NCI-H460 (cell line): ENCODE results near the gene ZNF502. TPM values are rescaled to one million over a fixed set of nuclear protein-coding genes. Genes with fewer than 3 reads are reported as not detected.

Source experiments
- DNase-seq: peaks from one replicate; pipeline ENCODE4 v3.0.0-alpha.2; 2016; ENCODE audit warnings: low read depth; ENCODE audit errors: extremely low read depth
- total RNA-seq: library from RNA; depleted of rRNA; stranded (reverse); fragments of >200 nt; shearing (Covaris generic); gene quantifications from 2 replicates; pipeline ENCODE4 v1.2.3, GENCODE V29; 2014; rRNA removed

ZNF502 gene
- total RNA-seq, 1 experiment from 2014 or later, result not detected

DNA sequence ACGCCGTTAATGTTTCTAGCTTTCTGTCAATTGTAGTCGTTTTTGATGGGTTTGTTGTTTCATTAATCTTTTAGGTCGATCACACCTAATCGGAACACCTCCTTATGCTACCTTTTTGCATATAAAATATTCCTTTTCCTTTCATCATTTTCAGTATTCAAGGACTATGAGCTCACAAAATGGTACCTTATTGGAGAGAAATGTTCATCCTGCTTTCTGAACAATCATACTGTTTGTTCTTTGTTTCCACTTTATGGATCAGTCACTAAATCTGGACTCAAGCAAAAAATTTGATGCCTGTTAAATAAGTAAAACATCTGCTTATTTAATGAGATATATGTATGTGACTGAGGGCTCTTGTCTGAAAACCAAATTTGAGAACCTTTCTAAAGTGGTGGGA, 50.2 kb downstream of the ZNF502 start:
- no peak for DNase-seq

DNA sequence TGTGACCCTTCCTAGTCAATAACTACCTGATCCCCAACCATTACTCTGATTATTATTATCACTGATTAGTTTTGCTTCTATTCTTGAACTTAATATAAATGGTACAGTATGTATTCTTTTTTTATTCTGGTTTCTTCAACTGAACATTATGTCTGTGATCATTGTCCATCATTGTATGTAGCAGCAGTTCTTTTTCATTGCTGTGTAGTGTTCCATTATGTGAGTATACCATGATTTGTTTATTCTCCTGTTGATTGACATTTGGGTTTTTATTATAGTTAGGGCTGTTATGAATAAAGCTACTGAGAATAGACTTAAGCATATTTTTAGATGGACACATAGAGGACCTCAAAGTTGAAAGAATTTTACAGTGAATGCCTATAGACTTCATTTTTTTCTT, 51.8 kb downstream of the ZNF502 start:
- no peak for DNase-seq

DNA sequence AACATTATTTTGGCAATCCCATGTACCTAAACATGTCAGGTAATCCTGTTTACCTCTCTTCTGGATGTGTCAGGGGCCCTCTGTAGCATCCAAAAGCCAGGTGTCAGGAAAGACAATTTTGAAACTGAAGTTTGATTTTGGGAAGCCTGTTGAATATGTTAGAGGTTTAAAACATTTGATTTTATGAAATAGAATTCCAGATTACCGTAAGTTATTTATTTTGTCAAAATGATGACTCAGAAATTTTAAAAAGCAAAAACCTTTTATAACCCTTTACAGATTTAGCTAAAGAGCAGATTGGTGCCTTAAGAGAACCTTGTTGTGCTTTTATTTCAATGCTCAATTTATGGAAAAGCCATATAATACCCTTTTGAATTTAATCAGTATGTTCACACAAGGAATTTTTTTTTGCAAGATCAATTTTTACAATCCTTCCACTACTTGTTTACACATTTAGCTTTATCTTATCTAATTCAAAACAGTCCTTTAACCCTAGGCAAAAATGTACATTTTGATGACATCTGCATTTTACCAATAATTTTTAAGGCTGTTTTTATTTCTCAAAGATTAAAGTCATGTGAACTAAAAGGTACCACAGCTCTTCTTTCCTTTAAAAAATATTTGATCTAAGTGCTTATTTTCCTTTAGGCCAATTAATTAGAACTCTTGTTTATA, 59.1 kb downstream of the ZNF502 start:
- no peak for DNase-seq

DNA sequence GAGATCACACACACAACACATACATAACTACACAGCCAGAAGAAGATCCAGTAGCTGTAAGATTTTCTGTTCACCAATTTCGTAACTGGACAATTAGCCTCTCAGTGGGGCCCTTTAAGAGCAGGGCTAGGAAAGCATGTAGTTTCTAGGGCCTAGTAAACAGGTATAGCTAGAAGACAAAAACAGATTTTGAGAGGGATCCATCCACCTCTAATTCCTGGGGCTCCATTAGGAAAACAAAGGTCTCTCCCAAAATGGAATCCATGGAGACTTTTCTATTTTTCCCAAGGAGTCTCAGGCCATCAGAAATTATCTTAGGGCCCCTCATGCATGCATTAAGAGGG, 59.6 kb downstream of the ZNF502 start:
- DNase-seq, result no peak

Other genes with a start within 250 kb of the ZNF502 start
- 2.7 and 3.0 TPM in 2 replicates for gene ZNF445, start 235.0 kb upstream of the ZNF502 start, total RNA-seq
- gene ZKSCAN7, start 157.5 kb upstream of the ZNF502 start, total RNA-seq, result 2.1 and 2.5 TPM in 2 replicates
- 0.12 TPM in 1 of 2 replicates, not detected in the other for gene ZNF660, start 127.7 kb upstream of the ZNF502 start, total RNA-seq
- gene ZNF197, start 87.6 kb upstream of the ZNF502 start, total RNA-seq, result 6.9 and 7.9 TPM in 2 replicates
- 10.8 and 11.5 TPM in 2 replicates for gene ZNF35, start 63.9 kb upstream of the ZNF502 start, total RNA-seq
- 1.9 and 3.8 TPM in 2 replicates for gene ZNF501, start 17.0 kb downstream of the ZNF502 start, total RNA-seq
- 28.2 and 29.4 TPM in 2 replicates for gene KIAA1143, start 49.0 kb downstream of the ZNF502 start, total RNA-seq
- 14.3 and 17.4 TPM in 2 replicates for gene KIF15, start 49.1 kb downstream of the ZNF502 start, total RNA-seq
- 17.0 and 17.2 TPM in 2 replicates for gene TMEM42, start 149.3 kb downstream of the ZNF502 start, total RNA-seq
- gene TGM4, start 161.9 kb downstream of the ZNF502 start, total RNA-seq, result not detected in 2 replicates